H1 (cell line): ENCODE measurements around the gene SLC24A3. TPM values are rescaled to one million over a fixed set of nuclear protein-coding genes. Genes with fewer than 3 reads are reported as not detected.

Source experiments
- CTCF ChIA-PET: fragments of 300-600 bp; sonication (Branson Sonifier 250); formaldehyde crosslinking; loops from one replicate; lab custom pipeline; 2021; ENCODE audit not compliant: partially characterized antibody; lab: Charles Lee
- POLR2A ChIA-PET: fragments of 300-600 bp; sonication (Branson Sonifier 250); formaldehyde crosslinking; loops from one replicate; lab custom pipeline; 2021; ENCODE audit warnings: inconsistent platforms; ENCODE audit not compliant: partially characterized antibody; lab: Charles Lee
- DNase-seq, 2 experiments: peaks; one replicate each; pipeline versions ENCODE4 v3.0.0 to v3.0.0-alpha.2; 2010 to 2022; ENCODE audit warnings: low spot score in 2 of 2, low read depth in 1 of 2, mixed read lengths in 1 of 2
- FAIRE-seq: peaks from 2 replicates; lab custom pipeline; 2011; peaks lifted over from hg19 to GRCh38; lab: Jason Lieb, UNC
- H2AFZ ChIP-seq: 2 replicates; pipeline ENCODE4 v1.8.1; 2012; ENCODE audit warnings: low read length, inconsistent platforms
- H2AK5ac ChIP-seq: 2 replicates; pipeline ENCODE4 v1.6.1; 2013; ENCODE audit warnings: low read depth, low read length
- H2BK120ac ChIP-seq: replicated peaks from 2 replicates; pipeline ENCODE3; 2013; ENCODE audit warnings: low read depth, low read length, inconsistent platforms
- H2BK12ac ChIP-seq: 2 replicates; pipeline ENCODE4 v1.6.1; 2013; ENCODE audit warnings: low read depth, low read length
- H2BK15ac ChIP-seq: 2 replicates; pipeline ENCODE4 v1.6.1; 2013; ENCODE audit warnings: low read length
- H2BK20ac ChIP-seq: 2 replicates; pipeline ENCODE4 v1.6.1; 2013; ENCODE audit warnings: low read length
- H2BK5ac ChIP-seq: 2 replicates; pipeline ENCODE4 v1.6.1; 2013; ENCODE audit warnings: low read depth, low read length
- H3K14ac ChIP-seq: 2 replicates; pipeline ENCODE4 v1.6.1; 2013; ENCODE audit warnings: inconsistent platforms; ENCODE audit not compliant: insufficient read length
- H3K18ac ChIP-seq: 2 replicates; pipeline ENCODE4 v1.6.1; 2013; ENCODE audit warnings: low read length; ENCODE audit errors: extremely low read depth
- H3K23ac ChIP-seq: 2 replicates; pipeline ENCODE4 v1.6.1; 2013; ENCODE audit warnings: inconsistent platforms; ENCODE audit not compliant: insufficient read length
- H3K23me2 ChIP-seq: 2 replicates; pipeline ENCODE4 v1.6.1; 2013; ENCODE audit warnings: low read depth, low read length
- H3K27ac ChIP-seq: 2 replicates; pipeline ENCODE4 v1.6.1; 2011; ENCODE audit warnings: low read depth, low read length, inconsistent platforms
- H3K27me3 ChIP-seq, 4 experiments: replicated peaks in 1 of 4; 1 replicate in 1 of 4; 2 replicates in 3 of 4; pipeline versions ENCODE4 v1.6.1 to v1.8.1; 2011 to 2013; ENCODE audit warnings: low read length in 3 of 4, mild to moderate bottlenecking in 3 of 4, inconsistent platforms in 2 of 4, mixed read lengths in 2 of 4, moderate library complexity in 1 of 4; ENCODE audit not compliant: control insufficient read depth in 3 of 4, insufficient read depth in 3 of 4; ENCODE audit errors: extremely low read depth in 1 of 4
- H3K36me3 ChIP-seq, 4 experiments: 2 replicates each; pipeline versions ENCODE4 v1.6.1 to v1.8.1; 2011 to 2013; ENCODE audit warnings: mild to moderate bottlenecking in 4 of 4, low read length in 3 of 4, moderate library complexity in 2 of 4, control low read depth in 1 of 4, inconsistent platforms in 1 of 4; ENCODE audit not compliant: insufficient read depth in 4 of 4, control insufficient read depth in 2 of 4
- H3K4ac ChIP-seq: replicated peaks from 2 replicates; pipeline ENCODE3; 2013; ENCODE audit warnings: low read length, low read depth, mixed read lengths, inconsistent platforms; ENCODE audit not compliant: insufficient read length
- H3K4me1 ChIP-seq, 4 experiments: replicated peaks in 1 of 4; 1 replicate in 1 of 4; 2 replicates in 3 of 4; pipeline versions ENCODE4 v1.6.1 to v1.8.1; 2011 to 2013; ENCODE audit warnings: low read length in 3 of 4, inconsistent platforms in 2 of 4, mixed read lengths in 1 of 4; ENCODE audit not compliant: insufficient read depth in 4 of 4, control insufficient read depth in 3 of 4
- H3K4me2 ChIP-seq, 2 experiments: 2 replicates each; pipeline versions ENCODE4 v1.6.1 to v1.8.1; 2011 to 2013; ENCODE audit warnings: low read depth in 2 of 2, low read length in 2 of 2, control low read depth in 1 of 2, inconsistent platforms in 1 of 2, mild to moderate bottlenecking in 1 of 2; ENCODE audit not compliant: insufficient read depth in 1 of 2
- H3K4me3 ChIP-seq, 4 experiments: fragments of 200-600, 300-600 bp in 1 of 4; sonication (generic), shearing (Covaris generic), sonication (Bioruptor Twin) in 1 of 4; 2 replicates each; pipeline versions ENCODE4 v1.5.1 to v1.8.1; 2011 to 2016; ENCODE audit warnings: low read length in 4 of 4, low read depth in 3 of 4, control low read depth in 2 of 4, inconsistent platforms in 2 of 4, mild to moderate bottlenecking in 2 of 4, mixed read lengths in 1 of 4, moderate library complexity in 1 of 4; ENCODE audit not compliant: insufficient read depth in 2 of 4; ENCODE audit errors: extremely low read depth in 1 of 4
- H3K56ac ChIP-seq: replicated peaks from 2 replicates; pipeline ENCODE3; 2013; ENCODE audit warnings: low read depth, mild to moderate bottlenecking, mixed read lengths, low read length, inconsistent platforms; ENCODE audit not compliant: insufficient read length
- H3K79me1 ChIP-seq: 2 replicates; pipeline ENCODE4 v1.6.1; 2013; ENCODE audit warnings: low read depth, low read length, control low read depth
- H3K79me2 ChIP-seq, 2 experiments: 2 replicates each; pipeline versions ENCODE4 v1.6.1 to v1.8.1; 2012 to 2013; ENCODE audit warnings: low read length in 2 of 2, mild to moderate bottlenecking in 2 of 2, inconsistent platforms in 1 of 2; ENCODE audit not compliant: insufficient read depth in 2 of 2, control insufficient read depth in 1 of 2
- H3K9ac ChIP-seq, 4 experiments: replicated peaks in 1 of 4; 1 replicate in 1 of 4; 2 replicates in 3 of 4; pipeline versions ENCODE4 v1.6.1 to v1.8.1; 2011 to 2013; ENCODE audit warnings: low read depth in 3 of 4, low read length in 3 of 4, control low read depth in 2 of 4, mild to moderate bottlenecking in 2 of 4, moderate library complexity in 2 of 4, inconsistent platforms in 1 of 4; ENCODE audit errors: extremely low read depth in 1 of 4
- H3K9me3 ChIP-seq, 2 experiments: 2 replicates each; pipeline versions ENCODE4 v1.6.1 to v1.8.1; 2012 to 2013; ENCODE audit warnings: mild to moderate bottlenecking in 2 of 2, moderate library complexity in 2 of 2, control low read depth in 1 of 2, inconsistent platforms in 1 of 2, low read depth in 1 of 2, low read length in 1 of 2, mixed read lengths in 1 of 2; ENCODE audit not compliant: insufficient read depth in 2 of 2
- H4K20me1 ChIP-seq, 2 experiments: replicated peaks in 1 of 2; 2 replicates each; pipeline versions ENCODE3 to v1.8.1; 2011 to 2013; ENCODE audit warnings: inconsistent platforms in 2 of 2, low read length in 2 of 2, mild to moderate bottlenecking in 1 of 2; ENCODE audit not compliant: insufficient read depth in 2 of 2, control insufficient read depth in 1 of 2
- H4K5ac ChIP-seq: 2 replicates; pipeline ENCODE4 v1.6.1; 2013; ENCODE audit warnings: low read length, low read depth, mixed read lengths, inconsistent platforms; ENCODE audit not compliant: insufficient read length
- H4K8ac ChIP-seq: 2 replicates; pipeline ENCODE4 v1.8.0; 2013; ENCODE audit warnings: mild to moderate bottlenecking, moderate library complexity, low read length, inconsistent platforms; ENCODE audit not compliant: insufficient read depth; ENCODE audit errors: extremely low read depth
- H4K91ac ChIP-seq: replicated peaks from 2 replicates; pipeline ENCODE3; 2013; ENCODE audit warnings: low read length, mixed read lengths, inconsistent platforms; ENCODE audit not compliant: insufficient read length
- KDM1A ChIP-seq: fragments of 200-600, 300-600 bp; sonication (generic); IDR thresholded peaks from 2 replicates; pipeline ENCODE4 v1.7.1; 2016; ENCODE audit warnings: mild to moderate bottlenecking, low read length, borderline replicate concordance
- RXRA ChIP-seq: IDR thresholded peaks from 2 replicates; pipeline ENCODE4 v1.6.1; 2011; ENCODE audit warnings: low read depth, mild to moderate bottlenecking, low read length, moderate library complexity; ENCODE audit not compliant: insufficient read depth
- USF2 ChIP-seq: IDR thresholded peaks from 2 replicates; pipeline ENCODE4 v1.6.1; 2011; ENCODE audit warnings: low read length, improper control_type of control experiment
- WGBS, 2 experiments: shearing (Covaris generic) in 1 of 2; methylation state at CpG; one replicate each; pipeline versions ENCODE4 v1.1.6 to v1.1.7; 2013 to 2015; ENCODE audit warnings: low lambda C conversion rate in 2 of 2, mixed read lengths in 2 of 2, inconsistent platforms in 1 of 2, low coverage in 1 of 2, missing lambda C conversion rate in 1 of 2; ENCODE audit not compliant: insufficient replicate concordance in 2 of 2, insufficient coverage in 1 of 2, insufficient read length in 1 of 2; ENCODE audit errors: extremely low coverage in 1 of 2, missing lambda C conversion rate in 1 of 2; 5-methylcytosine and 5-hydroxymethylcytosine counted together
- polyA plus RNA-seq, 7 experiments: library from polyadenylated mRNA; depleted of rRNA in 3 of 7; stranded (reverse) in 5 of 7; unstranded in 2 of 7; fragments of >200 nt in 5 of 7; fragments of 200-250 nt in 2 of 7; gene quantifications; 1 replicate in 5 of 7; 2 replicates in 1 of 7; 4 replicates in 1 of 7; pipeline versions ENCODE4 v1.2.1 to v1.2.3, GENCODE V29; 2011 to 2013; ENCODE audit warnings: missing spikeins in 2 of 7, mixed read lengths in 2 of 7
- total RNA-seq: library from RNA; stranded (reverse); fragmentation: NEBNext Ultra II Directional; extraction: Animal tissue kit (Norgen Biotek cat#: 25700); gene quantifications from 2 replicates; pipeline ENCODE4 v1.2.1, GENCODE V29; 2021

Gene SLC24A3
- total and polyA plus RNA-seq, 2 of the 8 experiments (the other 6 are each of a cell fraction or from before 2014, with no cell fraction given), result 4.5 to 6.3 TPM

- Histone ChIP-seq H3K4me2 (no peak overlapping the region), H3K79me2 (no peaks in the 10 kb centered on the region), H3K18ac (no peak overlapping the region), H4K20me1 (no peaks in the 10 kb centered on the region), H3K36me3 (no peaks in the 10 kb centered on the region), H2AFZ (no peak overlapping the region), H4K5ac (no peak overlapping the region), H2BK5ac (no peak overlapping the region), H4K8ac (no peak overlapping the region; the same call in 1 of the 2 replicates), H3K4ac (no peak overlapping the region), H2BK15ac (no peak overlapping the region), H3K23ac (no peak overlapping the region), H3K23me2 (no peaks in the 10 kb centered on the region), H2BK20ac (no peak overlapping the region), H3K4me3 (no peak overlapping the region), H3K14ac (no peak overlapping the region), H3K9me3 (no peaks in the 10 kb centered on the region), H2BK12ac (no peak overlapping the region), H3K4me1 (no peaks in the 10 kb centered on the region), H2AK5ac (no peak overlapping the region), H3K27me3 (no peaks in the 10 kb centered on the region), H3K56ac (no peak overlapping the region), H3K27ac (no peak overlapping the region), H4K91ac (no peak overlapping the region), H2BK120ac (no peak overlapping the region), H3K9ac (no peak overlapping the region), H3K79me1 (no peaks in the 10 kb centered on the region)
- TF ChIP-seq RXRA (no peak), USF2 (no peak), KDM1A (no peak)
- 82% methylated on average over 5 of the region's 5 CpGs; no CpG with 5 or more reads in 1 of the 2 experiments for WGBS, 2 experiments
- ChIA-PET CTCF (interaction anchor here (0.7 kb wide), 1 partner anchor 303 kb away, joined by 3 read pairs; no protein-coding TSS in a partner anchor), POLR2A (no interaction called here)
- DNase-seq (no peak), FAIRE-seq (no peak)
Measured at GRCh38 chr20:19478320-19478895, 266.0 kb downstream of the SLC24A3 start.
